ENCODE measurements around the gene ME2.
"Not testable (repeated sequence)": the region's sequence is repeated elsewhere in the genome, so short reads cannot be mapped to it uniquely, and the experiment has no call there.

ME2 gene

DNA sequence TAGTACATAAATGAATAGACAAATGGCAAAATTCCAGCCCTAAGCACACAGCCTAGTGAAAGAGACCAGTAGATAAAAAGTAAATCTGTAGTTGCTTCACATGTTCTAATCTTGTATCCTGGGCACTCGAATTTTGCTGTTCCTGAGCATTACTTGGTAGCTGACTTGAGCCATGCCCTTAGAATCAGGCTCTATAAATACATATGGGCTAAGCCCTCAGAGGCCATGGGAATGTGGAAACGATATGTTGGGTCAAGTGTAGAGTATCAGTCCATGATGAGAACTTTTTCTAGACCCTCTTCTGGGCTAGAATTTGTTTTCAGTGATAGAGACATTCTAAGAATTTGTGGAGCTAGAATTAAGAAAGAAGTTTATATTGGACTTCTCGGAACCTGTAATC, 110.8 kb downstream of the ME2 start:
- Histone ChIP-seq H3K27me3 (ENCODE audit: insufficient read depth, low read length) (no peaks in the 10 kb centered on the region), H3K4me3 (ENCODE audit: low read depth, low read length, poor library complexity, severe bottlenecking) (no peak overlapping the region), H3K4me1 (ENCODE audit: insufficient read depth, low read length, severe bottlenecking) (no peaks in the 10 kb centered on the region), H4K20me1 (ENCODE audit: insufficient read depth, low read length) (no peaks in the 10 kb centered on the region), H3F3A (ENCODE audit: insufficient read depth, low read length) (no peaks in the 10 kb centered on the region), H3K9me2 (ENCODE audit: low read depth, low read length) (no peaks in the 10 kb centered on the region), H2AFZ (ENCODE audit: low read length) (no peak overlapping the region), H3K9ac (ENCODE audit: low read length) (no peak overlapping the region), H3K9me3 (ENCODE audit: low read length) (no peaks in the 10 kb centered on the region), H3K36me3 (ENCODE audit: insufficient read depth, low read length) (peaks cover 19% of the 10 kb centered on the region; the same call in 1 of the 2 replicates), H3K79me2 (ENCODE audit: insufficient read depth, low read length) (no peaks in the 10 kb centered on the region), H3K4me2 (ENCODE audit: low read length) (no peak overlapping the region), H3K27ac (ENCODE audit: low read depth, low read length, poor library complexity, severe bottlenecking) (no peak overlapping the region)
- TF ChIP-seq EZH2 (IDR thresholded peaks at IDR 0.05; ENCODE audit: borderline replicate concordance, low read length), result no peak
- TF ChIP-seq, protein P1, sequence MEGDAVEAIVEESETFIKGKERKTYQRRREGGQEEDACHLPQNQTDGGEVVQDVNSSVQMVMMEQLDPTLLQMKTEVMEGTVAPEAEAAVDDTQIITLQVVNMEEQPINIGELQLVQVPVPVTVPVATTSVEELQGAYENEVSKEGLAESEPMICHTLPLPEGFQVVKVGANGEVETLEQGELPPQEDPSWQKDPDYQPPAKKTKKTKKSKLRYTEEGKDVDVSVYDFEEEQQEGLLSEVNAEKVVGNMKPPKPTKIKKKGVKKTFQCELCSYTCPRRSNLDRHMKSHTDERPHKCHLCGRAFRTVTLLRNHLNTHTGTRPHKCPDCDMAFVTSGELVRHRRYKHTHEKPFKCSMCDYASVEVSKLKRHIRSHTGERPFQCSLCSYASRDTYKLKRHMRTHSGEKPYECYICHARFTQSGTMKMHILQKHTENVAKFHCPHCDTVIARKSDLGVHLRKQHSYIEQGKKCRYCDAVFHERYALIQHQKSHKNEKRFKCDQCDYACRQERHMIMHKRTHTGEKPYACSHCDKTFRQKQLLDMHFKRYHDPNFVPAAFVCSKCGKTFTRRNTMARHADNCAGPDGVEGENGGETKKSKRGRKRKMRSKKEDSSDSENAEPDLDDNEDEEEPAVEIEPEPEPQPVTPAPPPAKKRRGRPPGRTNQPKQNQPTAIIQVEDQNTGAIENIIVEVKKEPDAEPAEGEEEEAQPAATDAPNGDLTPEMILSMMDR (IDR thresholded peaks at IDR 0.05; ENCODE audit: low read length), result no peak

DNA sequence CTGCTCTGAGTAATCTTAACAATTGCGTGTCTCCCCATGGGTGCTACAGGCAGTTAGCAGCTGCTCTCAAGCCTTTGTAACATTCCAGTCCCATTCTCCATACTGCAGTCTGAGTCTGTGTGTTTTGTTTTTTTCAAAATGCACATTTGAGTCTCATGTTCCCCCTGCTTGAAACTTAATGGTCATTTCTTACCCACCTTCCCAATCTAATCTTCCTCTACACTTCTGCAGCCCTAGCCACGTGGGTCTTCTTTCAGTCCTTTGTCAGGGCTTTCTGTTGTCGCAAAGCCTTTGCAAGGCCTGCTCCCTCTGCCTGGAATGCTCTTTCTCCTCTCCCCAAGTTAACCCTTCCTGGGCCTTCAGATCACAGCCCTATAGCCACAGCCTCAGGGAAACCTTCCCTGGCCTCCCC, 113.4 kb downstream of the ME2 start:
- Histone ChIP-seq H3K36me3 (ENCODE audit: insufficient read depth, low read length) (no peaks in the 10 kb centered on the region; the same call in 1 of the 2 replicates), H3K79me2 (ENCODE audit: insufficient read depth, low read length) (no peaks in the 10 kb centered on the region), H2AFZ (ENCODE audit: low read length) (no peak overlapping the region), H3K27ac (ENCODE audit: low read depth, low read length, poor library complexity, severe bottlenecking) (no peak overlapping the region), H3K27me3 (ENCODE audit: insufficient read depth, low read length) (no peaks in the 10 kb centered on the region), H3K4me2 (ENCODE audit: low read length) (no peak overlapping the region), H3F3A (ENCODE audit: insufficient read depth, low read length) (no peaks in the 10 kb centered on the region), H3K9me3 (ENCODE audit: low read length) (no peaks in the 10 kb centered on the region), H4K20me1 (ENCODE audit: insufficient read depth, low read length) (no peaks in the 10 kb centered on the region), H3K4me1 (ENCODE audit: insufficient read depth, low read length, severe bottlenecking) (no peaks in the 10 kb centered on the region), H3K9me2 (ENCODE audit: low read depth, low read length) (no peaks in the 10 kb centered on the region), H3K4me3 (ENCODE audit: low read depth, low read length, poor library complexity, severe bottlenecking) (no peak overlapping the region), H3K9ac (ENCODE audit: low read length) (no peak overlapping the region)
- TF ChIP-seq, protein P1 (IDR thresholded peaks at IDR 0.05; ENCODE audit: low read length), result no peak
- no peak for TF ChIP-seq EZH2 (IDR thresholded peaks at IDR 0.05; ENCODE audit: borderline replicate concordance, low read length)

DNA sequence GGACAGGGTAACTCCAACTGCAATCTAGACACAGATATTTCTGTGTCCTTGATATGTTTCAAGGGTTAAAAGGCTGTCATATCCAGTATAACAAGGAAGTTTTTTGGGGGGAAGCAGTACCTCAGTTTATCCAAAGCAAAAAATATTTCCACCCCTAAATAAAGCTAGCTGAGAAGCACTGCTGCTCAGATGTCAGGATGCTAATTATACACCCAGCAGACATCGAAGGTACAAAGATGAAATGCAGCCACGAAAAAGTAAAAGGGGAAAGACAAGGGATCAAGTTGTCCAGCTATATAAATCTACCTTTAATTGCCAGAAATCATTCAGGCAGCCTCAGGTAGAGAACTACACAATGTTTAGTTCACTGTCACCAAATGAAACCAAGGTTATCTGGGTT, 115.1 kb downstream of the ME2 start:
- Histone ChIP-seq H3K9me2 (ENCODE audit: low read depth, low read length) (no peaks in the 10 kb centered on the region), H3F3A (ENCODE audit: insufficient read depth, low read length) (no peaks in the 10 kb centered on the region)

DNA sequence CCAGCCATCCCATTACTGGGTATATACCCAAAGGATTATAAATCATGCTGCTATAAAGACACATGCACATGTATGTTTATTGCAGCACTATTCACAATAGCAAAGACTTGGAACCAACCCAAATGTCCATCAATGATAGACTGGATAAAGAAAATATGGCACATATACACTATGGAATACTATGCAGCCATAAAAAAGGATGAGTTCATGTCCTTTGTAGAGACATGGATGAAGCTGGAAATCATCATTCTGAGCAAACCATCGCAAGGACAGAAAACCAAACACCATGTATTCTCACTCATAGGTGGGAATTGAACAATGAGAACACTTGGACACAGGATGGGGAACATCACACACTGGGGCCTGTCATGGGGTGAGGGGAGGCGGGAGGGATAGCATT, 124.3 kb downstream of the ME2 start:
- not testable (repeated sequence) for H3K4me2 ChIP-seq (ENCODE audit: low read length); H3K4me1 ChIP-seq (ENCODE audit: insufficient read depth, low read length, severe bottlenecking); H3K27me3 ChIP-seq (ENCODE audit: insufficient read depth, low read length); H3K79me2 ChIP-seq (ENCODE audit: insufficient read depth, low read length); H3K9me3 ChIP-seq (ENCODE audit: low read length); H3K27ac ChIP-seq (ENCODE audit: low read depth, low read length, poor library complexity, severe bottlenecking); H4K20me1 ChIP-seq (ENCODE audit: insufficient read depth, low read length); H3K9me2 ChIP-seq (ENCODE audit: low read depth, low read length); H2AFZ ChIP-seq (ENCODE audit: low read length); H3F3A ChIP-seq (ENCODE audit: insufficient read depth, low read length); H3K4me3 ChIP-seq (ENCODE audit: low read depth, low read length, poor library complexity, severe bottlenecking); H3K36me3 ChIP-seq (ENCODE audit: insufficient read depth, low read length); H3K9ac ChIP-seq (ENCODE audit: low read length)

More for the DNA sequence above, 115.1 kb downstream of the ME2 start:
- H3K9me3 ChIP-seq (ENCODE audit: low read length), result no peaks in the 10 kb centered on the region
- H3K4me1 ChIP-seq (ENCODE audit: insufficient read depth, low read length, severe bottlenecking), result no peaks in the 10 kb centered on the region
- TF ChIP-seq, protein P1 (IDR thresholded peaks at IDR 0.05; ENCODE audit: low read length), result no peak
- no peak for TF ChIP-seq EZH2 (IDR thresholded peaks at IDR 0.05; ENCODE audit: borderline replicate concordance, low read length)
- H3K9ac ChIP-seq (ENCODE audit: low read length), result no peak overlapping the region
- no peaks in the 10 kb centered on the region for H4K20me1 ChIP-seq (ENCODE audit: insufficient read depth, low read length)
- no peak overlapping the region for H2AFZ ChIP-seq (ENCODE audit: low read length)
- no peak overlapping the region for H3K4me2 ChIP-seq (ENCODE audit: low read length)
- H3K79me2 ChIP-seq (ENCODE audit: insufficient read depth, low read length), result no peaks in the 10 kb centered on the region
- no peak overlapping the region for H3K4me3 ChIP-seq (ENCODE audit: low read depth, low read length, poor library complexity, severe bottlenecking)
- no peaks in the 10 kb centered on the region for H3K27me3 ChIP-seq (ENCODE audit: insufficient read depth, low read length)
- H3K36me3 ChIP-seq (ENCODE audit: insufficient read depth, low read length), result no peaks in the 10 kb centered on the region
- H3K27ac ChIP-seq (ENCODE audit: low read depth, low read length, poor library complexity, severe bottlenecking), result no peak overlapping the region
